Spleen (tissue), 11 donors: ENCODE measurements around the gene ANKRD29. TPM values are rescaled to one million over a fixed set of nuclear protein-coding genes. Genes with fewer than 3 reads are reported as not detected.

Source experiments
- DNase-seq: peaks from one replicate; pipeline ENCODE4 v3.0.0-alpha.2; 2020
- H3K27ac ChIP-seq, 8 donors: fragments of 200-600 bp; sonication (generic) in 7 of 8; 1 replicate in 4 of 8; 2 replicates in 4 of 8; pipeline versions ENCODE4 v1.5.0 to v1.8.0; 2016 to 2021; ENCODE audit warnings: inconsistent platforms in 4 of 8, mild to moderate bottlenecking in 4 of 8, moderate library complexity in 1 of 8
- H3K27me3 ChIP-seq, 7 donors: fragments of 200-600 bp; sonication (generic) in 6 of 7; replicated peaks in 1 of 7; 1 replicate in 4 of 7; 2 replicates in 3 of 7; pipeline versions ENCODE4 v1.5.0 to v1.8.0; 2016 to 2021; ENCODE audit warnings: inconsistent platforms in 3 of 7, mild to moderate bottlenecking in 1 of 7
- H3K36me3 ChIP-seq, 6 donors: fragments of 200-600 bp; sonication (generic) in 5 of 6; 1 replicate in 4 of 6; 2 replicates in 2 of 6; pipeline versions ENCODE4 v1.5.0 to v1.8.0; 2016 to 2021; ENCODE audit warnings: inconsistent platforms in 2 of 6
- H3K4me1 ChIP-seq, 6 donors: fragments of 200-600 bp; sonication (generic) in 5 of 6; 1 replicate in 3 of 6; 2 replicates in 3 of 6; pipeline versions ENCODE4 v1.5.0 to v1.8.0; 2016 to 2021; ENCODE audit warnings: inconsistent platforms in 3 of 6
- H3K4me3 ChIP-seq, 8 donors: fragments of 200-600 bp; sonication (generic) in 7 of 8; 1 replicate in 4 of 8; 2 replicates in 4 of 8; pipeline versions ENCODE4 v1.5.0 to v1.8.0; 2016 to 2021; ENCODE audit warnings: inconsistent platforms in 4 of 8, mild to moderate bottlenecking in 4 of 8, moderate library complexity in 2 of 8
- H3K9me3 ChIP-seq, 8 donors: fragments of 200-600 bp; sonication (generic) in 7 of 8; 1 replicate in 4 of 8; 2 replicates in 4 of 8; pipeline versions ENCODE4 v1.5.0 to v1.8.0; 2016 to 2021; ENCODE audit warnings: inconsistent platforms in 4 of 8
- POLR2A ChIP-seq, 3 donors: fragments of 450-650 bp; IDR thresholded peaks; one replicate each; pipeline ENCODE4 v1.5.1; 2017; ENCODE audit warnings: antibody characterized with exemption in 3 of 3, mild to moderate bottlenecking in 1 of 3
- POLR2AphosphoS5 ChIP-seq, 3 donors: sonication (generic); formaldehyde crosslinking; IDR thresholded peaks; one replicate each; pipeline ENCODE4 v1.5.1; 2017; ENCODE audit warnings: antibody characterized with exemption in 3 of 3
- WGBS, 5 donors: extraction: QIAGEN DNeasy Blood & Tissue Kit in 3 of 5; methylation state at CpG; one replicate each; pipeline versions ENCODE4 v1.1.5 to v1.1.7; 2013 to 2018; 5-methylcytosine and 5-hydroxymethylcytosine counted together
- intact Hi-C: fragments of 100-400 bp; cut with DNase I; formaldehyde crosslinking; loops from one replicate; pipeline ENCODE4 v1.15.0; 2023; ENCODE audit warnings: low total_unique reads
- polyA plus RNA-seq, 3 donors: library from polyadenylated mRNA; stranded (reverse); fragments of 200-250 nt; gene quantifications; one replicate each; pipeline ENCODE4 v1.2.1, GENCODE V29; 2013
- total RNA-seq, 7 donors: library from RNA; depleted of rRNA in 3 of 7; stranded (reverse); fragments of >200 nt in 3 of 7; fragmentation: NEBNext Ultra II Directional in 4 of 7; extraction: Animal tissue kit (Norgen Biotek cat#: 25700) in 4 of 7; gene quantifications; one replicate each; pipeline versions ENCODE4 v1.1.0 to v1.2.1, GENCODE V29; 2016 to 2021
- TF ChIP-seq, protein P1 (sequence below), 11 experiments: fragments of 200-600 bp in 7 of 11; fragments of 450-650 bp in 4 of 11; sonication (generic) in 4 of 11; IDR thresholded peaks in 8 of 11; conservative IDR thresholded peaks in 3 of 11; 1 replicate in 7 of 11; 2 replicates in 4 of 11; pipeline versions ENCODE4 v1.4.0 to v1.8.0; 2016 to 2021; ENCODE audit warnings: antibody characterized with exemption in 11 of 11, inconsistent platforms in 4 of 11, mild to moderate bottlenecking in 1 of 11
- donor health status: healthy with polysubstance abuse.
- donor health status: DM: no; HTN: no; CAD: no; lungs with moderate emphysema.
- donor health status: DM: no; HTN: no; CAD: no.
- donor health status: Bipolar disorder and iron deficiency.
- donor health status: healthy.
- donor health status: DM: no; HTN: no; CAD: no.
- donor health status: DM: yes; HTN: yes; CAD: no.

Gene ANKRD29
- total and polyA plus RNA-seq, 10 donors, result 1.6 to 10.6 (median 3.7) TPM

DNA sequence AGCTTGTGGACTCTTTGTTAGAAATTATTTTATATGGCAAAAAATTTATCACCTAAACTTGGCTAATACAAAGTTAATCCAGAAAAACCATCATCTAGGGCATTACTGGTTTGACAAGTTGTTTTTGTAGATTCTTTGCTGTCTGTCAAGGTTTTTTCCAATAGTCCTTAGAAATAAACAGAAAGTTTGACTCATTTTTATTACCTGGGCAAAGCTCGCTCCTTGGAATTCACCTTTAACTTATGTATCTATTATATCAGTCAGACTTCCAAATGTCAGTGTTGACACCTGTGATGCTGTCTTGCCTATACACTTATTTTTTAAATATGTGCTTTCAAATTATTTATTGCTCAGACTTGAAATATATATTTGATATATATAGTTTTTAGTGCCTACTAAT lies 48.2 kb upstream of the ANKRD29 start:
- DNase-seq, result no peak
- TF ChIP-seq, protein P1, sequence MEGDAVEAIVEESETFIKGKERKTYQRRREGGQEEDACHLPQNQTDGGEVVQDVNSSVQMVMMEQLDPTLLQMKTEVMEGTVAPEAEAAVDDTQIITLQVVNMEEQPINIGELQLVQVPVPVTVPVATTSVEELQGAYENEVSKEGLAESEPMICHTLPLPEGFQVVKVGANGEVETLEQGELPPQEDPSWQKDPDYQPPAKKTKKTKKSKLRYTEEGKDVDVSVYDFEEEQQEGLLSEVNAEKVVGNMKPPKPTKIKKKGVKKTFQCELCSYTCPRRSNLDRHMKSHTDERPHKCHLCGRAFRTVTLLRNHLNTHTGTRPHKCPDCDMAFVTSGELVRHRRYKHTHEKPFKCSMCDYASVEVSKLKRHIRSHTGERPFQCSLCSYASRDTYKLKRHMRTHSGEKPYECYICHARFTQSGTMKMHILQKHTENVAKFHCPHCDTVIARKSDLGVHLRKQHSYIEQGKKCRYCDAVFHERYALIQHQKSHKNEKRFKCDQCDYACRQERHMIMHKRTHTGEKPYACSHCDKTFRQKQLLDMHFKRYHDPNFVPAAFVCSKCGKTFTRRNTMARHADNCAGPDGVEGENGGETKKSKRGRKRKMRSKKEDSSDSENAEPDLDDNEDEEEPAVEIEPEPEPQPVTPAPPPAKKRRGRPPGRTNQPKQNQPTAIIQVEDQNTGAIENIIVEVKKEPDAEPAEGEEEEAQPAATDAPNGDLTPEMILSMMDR (IDR thresholded peaks at IDR 0.05 in 8 of 11, conservative IDR thresholded peaks at IDR 0.05 in 3 of 11), result no peak
- no peak for TF ChIP-seq POLR2AphosphoS5 (IDR thresholded peaks at IDR 0.05)
- Histone ChIP-seq H3K27me3 (no peaks in the 10 kb centered on the region), H3K4me1 (no peaks in the 10 kb centered on the region), H3K9me3 (peaks cover 0 to 15% (median 8%) of the 10 kb centered on the region in 8 donors), H3K27ac (no peak overlapping the region), H3K4me3 (no peak overlapping the region), H3K36me3 (no peaks in the 10 kb centered on the region)
- WGBS, 5 donors, result 88 to 100% (median 96%) methylated on average over 1 of the region's 1 CpG
- intact Hi-C loops, result no loop called here

DNA sequence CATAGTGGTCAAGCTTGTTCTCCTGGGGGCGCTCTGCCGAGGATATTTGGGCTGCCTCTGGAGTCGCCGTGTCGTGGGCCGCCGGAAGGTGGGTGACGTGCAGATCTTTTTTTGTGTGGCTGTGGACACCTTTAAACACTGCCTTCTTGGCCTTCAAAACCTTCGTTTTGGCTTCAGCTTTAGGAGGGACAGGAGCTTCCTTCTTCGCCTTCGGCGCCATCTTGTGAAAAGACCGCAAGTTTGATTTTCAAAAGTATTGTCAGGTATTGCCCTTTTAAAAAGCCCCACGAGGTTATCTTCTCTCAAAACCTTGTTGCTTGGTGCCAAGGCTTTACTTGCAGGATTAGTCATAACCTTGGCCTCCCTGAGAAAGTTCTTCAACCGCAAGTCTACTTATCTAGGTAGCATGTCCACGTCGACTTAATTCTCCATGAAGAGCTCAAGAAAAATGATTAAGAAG lies 47.4 kb upstream of the ANKRD29 start:
- Histone ChIP-seq H3K27ac (no peak overlapping the region), H3K4me1 (no peaks in the 10 kb centered on the region), H3K36me3 (no peaks in the 10 kb centered on the region), H3K4me3 (no peak overlapping the region), H3K9me3 (peaks cover 0 to 15% (median 8%) of the 10 kb centered on the region in 8 donors), H3K27me3 (no peaks in the 10 kb centered on the region)
- WGBS, 5 donors, result 90 to 96% (median 92%) methylated on average over 17 of the region's 17 CpGs
- intact Hi-C loops, result no loop called here
- TF ChIP-seq, protein P1 (IDR thresholded peaks at IDR 0.05 in 8 of 11, conservative IDR thresholded peaks at IDR 0.05 in 3 of 11), result no peak
- TF ChIP-seq POLR2A (IDR thresholded peaks at IDR 0.05) (no peak), POLR2AphosphoS5 (IDR thresholded peaks at IDR 0.05) (no peak)
- DNase-seq, result no peak

GRCh38 chr18:23706971-23707640 lies 44.4 kb upstream of the ANKRD29 start:
- Histone ChIP-seq H3K27me3 (peaks cover 0 to 14% (median 0%) of the 10 kb centered on the region in 7 donors), H3K36me3 (no peaks in the 10 kb centered on the region), H3K4me1 (no peaks in the 10 kb centered on the region), H3K4me3 (no peak overlapping the region), H3K9me3 (peaks cover 0 to 15% (median 8%) of the 10 kb centered on the region in 8 donors), H3K27ac (no peak overlapping the region)
- no peak for DNase-seq
- 93 to 100% (median 97%) methylated on average over 3 of the region's 3 CpGs for WGBS, 5 donors
- intact Hi-C loops, result no loop called here
- TF ChIP-seq POLR2A (IDR thresholded peaks at IDR 0.05) (no peak), POLR2AphosphoS5 (IDR thresholded peaks at IDR 0.05) (no peak)
- TF ChIP-seq, protein P1 (IDR thresholded peaks at IDR 0.05 in 8 of 11, conservative IDR thresholded peaks at IDR 0.05 in 3 of 11), result no peak

DNA sequence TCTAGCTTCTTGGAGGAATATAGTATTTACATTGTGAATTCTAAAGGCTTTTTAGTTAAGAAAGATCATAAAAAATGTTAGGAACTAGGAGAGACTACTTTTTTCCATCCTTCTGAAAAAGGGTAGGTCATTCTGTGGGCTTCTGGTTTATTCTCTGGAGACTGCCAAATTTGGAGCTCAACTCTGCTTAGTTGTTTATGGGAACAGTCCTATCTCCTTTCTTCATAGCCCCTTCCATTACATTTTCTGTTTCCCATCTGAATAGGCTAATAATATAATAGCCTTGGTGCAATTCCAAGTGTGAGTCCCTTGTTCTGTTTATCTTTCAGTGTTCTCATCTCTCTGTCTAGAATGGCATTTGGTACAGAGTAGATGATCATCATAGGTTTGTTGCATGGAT lies 42.1 kb upstream of the ANKRD29 start:
- TF ChIP-seq, protein P1 (IDR thresholded peaks at IDR 0.05 in 8 of 11, conservative IDR thresholded peaks at IDR 0.05 in 3 of 11), result no peak
- TF ChIP-seq POLR2AphosphoS5 (IDR thresholded peaks at IDR 0.05) (no peak), POLR2A (IDR thresholded peaks at IDR 0.05) (no peak)
- Histone ChIP-seq H3K27me3 (peaks cover 0 to 14% (median 0%) of the 10 kb centered on the region in 7 donors), H3K4me3 (no peak overlapping the region), H3K9me3 (peaks cover 0 to 15% (median 8%) of the 10 kb centered on the region in 8 donors), H3K27ac (no peak overlapping the region), H3K4me1 (no peaks in the 10 kb centered on the region), H3K36me3 (no peaks in the 10 kb centered on the region)
- intact Hi-C loops, result no loop called here
- no peak for DNase-seq
